ENCODE measurements around the gene CCL14. TPM values are rescaled to one million over a fixed set of nuclear protein-coding genes. Genes with fewer than 3 reads are reported as not detected.
A peak's percentile ranks its signal among the peaks of the same experiment; 100 is the strongest.
"Not testable (repeated sequence)": the region's sequence is repeated elsewhere in the genome, so short reads cannot be mapped to it uniquely, and the experiment has no call there.

CCL14 gene
- total RNA-seq, 8 experiments from 2014 or later: 0.14 to 0.52 (median 0.15) TPM; not detected in 5

- in situ Hi-C loops (cut with MboI; ENCODE audit: low pct_unique_long_range_greater_than_20kb in 2 of 9, low sequenced_read_pairs in 9 of 9, unreplicated experiment in 9 of 9): loop anchor here in 5 of 9 experiments (25.0 kb wide), 2 partner anchors 174 to 524 kb away; partner anchors contain the start of gene ZNHIT3 (in 4 of the 5)
- Histone ChIP-seq H3K27ac (no peak overlapping the region), H3K4me3 (no peak overlapping the region), H3K4me1 (replicated peaks in 1 of 2) (no peaks in the 10 kb centered on the region)
- WGBS, 10 experiments: 39 to 91% (median 78%) methylated on average over 1 to 6 of the region's 6 CpGs
- ATAC-seq (replicated peaks in 6 of 8): no peak
Measured at GRCh38 chr17:35963663-35964062, 22.9 kb downstream of the CCL14 start.

DNA sequence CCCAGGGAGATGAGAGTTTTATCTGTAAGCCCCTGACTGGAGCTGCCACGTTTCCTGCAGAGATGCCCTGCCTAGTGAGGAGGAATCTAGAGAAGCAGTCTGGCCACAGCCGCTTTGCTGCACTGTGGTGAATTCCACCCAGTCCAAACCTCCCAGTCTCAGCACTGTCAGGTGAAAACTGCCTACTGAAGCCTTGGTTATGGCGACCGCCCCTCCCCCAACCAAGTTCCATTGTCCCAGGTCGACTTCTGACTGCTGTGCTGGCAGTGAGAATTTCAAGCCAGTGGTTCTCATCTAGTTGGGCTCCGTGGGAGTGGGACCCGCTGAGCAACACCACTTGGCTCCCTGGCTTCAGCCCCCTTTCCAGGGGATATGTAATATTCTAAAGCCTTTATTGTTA, 32.8 kb downstream of the CCL14 start:
- Histone ChIP-seq H3K4me3 (no peak overlapping the region), H3K27ac (no peak overlapping the region), H3K4me1 (replicated peaks in 1 of 2) (no peaks in the 10 kb centered on the region)
- in situ Hi-C loops (cut with MboI; ENCODE audit: low pct_unique_long_range_greater_than_20kb in 2 of 9, low sequenced_read_pairs in 9 of 9, unreplicated experiment in 9 of 9): loop anchor here in 5 of 9 experiments (25.0 kb wide), 2 partner anchors 184 to 534 kb away; partner anchors contain the start of gene ZNHIT3 (in 4 of the 5)
- no peak for ATAC-seq (replicated peaks in 6 of 8)
- 20 to 80% (median 54%) methylated on average over 1 to 4 of the region's 7 CpGs; no CpG with 5 or more reads in 4 of the 10 experiments for WGBS, 10 experiments

DNA sequence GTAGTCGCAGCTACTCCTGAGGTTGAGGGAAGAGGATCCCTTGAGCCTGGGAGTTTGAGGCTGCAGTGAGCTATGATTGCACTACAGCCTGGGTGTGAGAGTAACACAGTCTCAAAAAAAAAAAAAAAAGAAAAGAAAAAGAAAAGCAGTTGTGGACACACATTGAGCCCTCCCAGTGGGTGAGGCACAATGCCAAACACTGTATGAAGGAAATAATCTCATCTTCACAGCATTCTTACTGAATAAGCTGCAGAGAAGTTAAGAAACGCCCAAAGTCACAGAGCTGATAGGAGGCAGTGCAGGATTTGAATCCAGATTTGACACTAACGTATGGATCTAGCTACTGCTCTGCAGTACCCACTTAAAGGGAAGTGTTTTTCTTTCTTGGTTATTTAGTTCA, 37.1 kb downstream of the CCL14 start:
- Histone ChIP-seq H3K27ac (no peak overlapping the region), H3K4me3 (no peak overlapping the region), H3K4me1 (replicated peaks in 1 of 2) (no peaks in the 10 kb centered on the region)
- peak in 1 of 8 experiments; percentile 20 for ATAC-seq (replicated peaks in 6 of 8)
- in situ Hi-C loops (cut with MboI; ENCODE audit: low pct_unique_long_range_greater_than_20kb in 2 of 9, low sequenced_read_pairs in 9 of 9, unreplicated experiment in 9 of 9): loop anchor here in 1 of 9 experiments (25.0 kb wide), 1 partner anchor 112 kb away; no protein-coding TSS in a partner anchor
- 0 to 100% (median 40%) methylated on average over 1 to 3 of the region's 3 CpGs; no CpG with 5 or more reads in 2 of the 10 experiments for WGBS, 10 experiments

DNA sequence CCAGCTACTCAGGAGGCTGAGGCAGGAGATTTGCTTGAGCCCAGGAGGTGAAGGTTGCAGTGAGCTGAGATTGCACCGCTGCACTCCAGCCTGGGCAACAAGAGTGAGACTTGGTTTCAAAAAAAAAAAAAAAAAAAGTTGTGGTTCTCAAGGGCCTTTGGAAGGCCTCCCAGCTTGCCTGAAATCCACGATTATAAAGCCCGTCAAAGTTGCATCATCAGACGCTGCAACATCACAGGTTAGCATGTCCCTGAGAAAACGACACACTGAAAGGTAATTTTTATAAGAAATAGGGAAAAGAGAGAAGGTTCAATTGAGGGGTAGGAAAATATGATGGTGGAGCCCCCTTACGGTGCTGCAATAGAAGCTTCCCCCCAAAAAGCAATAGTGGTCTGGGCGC, 38.4 kb downstream of the CCL14 start:
- Histone ChIP-seq H3K4me1 (replicated peaks in 1 of 2) (no peaks in the 10 kb centered on the region), H3K27ac (no peak overlapping the region), H3K4me3 (no peak overlapping the region)
- in situ Hi-C loops (cut with MboI; ENCODE audit: low pct_unique_long_range_greater_than_20kb in 2 of 9, low sequenced_read_pairs in 9 of 9, unreplicated experiment in 9 of 9): loop anchor here in 1 of 9 experiments (25.0 kb wide), 1 partner anchor 111 kb away; no protein-coding TSS in a partner anchor
- WGBS, 10 experiments: 66 to 100% (median 81%) methylated on average over 1 to 7 of the region's 7 CpGs; no CpG with 5 or more reads in 1 of the 10 experiments
- no peak for ATAC-seq (replicated peaks in 6 of 8)

DNA sequence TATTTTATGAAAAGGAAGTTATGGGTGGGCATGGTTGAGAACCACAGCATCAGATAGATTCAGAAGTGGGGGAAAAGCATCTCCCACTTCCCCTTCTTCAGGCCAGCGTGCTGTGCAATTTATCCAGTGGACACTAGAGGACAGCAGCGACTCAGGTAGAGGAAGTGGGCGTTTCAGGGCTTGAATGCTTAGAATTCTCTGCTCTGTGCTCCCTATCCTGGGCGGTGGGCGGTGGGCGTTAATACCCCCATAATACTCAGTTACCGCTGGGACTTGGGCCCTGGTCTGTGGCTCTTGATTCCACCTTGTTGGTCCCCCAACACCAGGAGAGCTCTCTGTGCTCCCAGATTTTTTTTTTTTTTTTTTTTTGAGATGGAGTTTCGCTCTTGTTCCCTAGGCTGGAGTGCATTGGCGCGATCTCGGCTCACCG, 39.4 kb downstream of the CCL14 start:
- in situ Hi-C loops (cut with MboI; ENCODE audit: low pct_unique_long_range_greater_than_20kb in 2 of 9, low sequenced_read_pairs in 9 of 9, unreplicated experiment in 9 of 9): loop anchor here in 1 of 9 experiments (25.0 kb wide), 1 partner anchor 110 kb away; no protein-coding TSS in a partner anchor
- H3K27ac ChIP-seq: no peak overlapping the region
- no peak overlapping the region for H3K4me3 ChIP-seq
- WGBS, 10 experiments: 0 to 71% (median 23%) methylated on average over 1 to 11 of the region's 12 CpGs; no CpG with 5 or more reads in 2 of the 10 experiments
- H3K4me1 ChIP-seq (replicated peaks in 1 of 2): no peaks in the 10 kb centered on the region
- peak; percentile 65 to 91 (median 81) for ATAC-seq (replicated peaks in 6 of 8)

GRCh38 chr17:35944151-35944550, 42.4 kb downstream of the CCL14 start:
- 0 to 100% (median 83%) methylated on average over 1 to 3 of the region's 4 CpGs; no CpG with 5 or more reads in 4 of the 10 experiments for WGBS, 10 experiments
- H3K4me1 ChIP-seq (replicated peaks in 1 of 2): no peaks in the 10 kb centered on the region
- H3K27ac ChIP-seq: no peak overlapping the region
- no peak for ATAC-seq (replicated peaks in 6 of 8)
- in situ Hi-C loops (cut with MboI; ENCODE audit: low pct_unique_long_range_greater_than_20kb in 2 of 9, low sequenced_read_pairs in 9 of 9, unreplicated experiment in 9 of 9): loop anchor here in 1 of 9 experiments (25.0 kb wide), 1 partner anchor 107 kb away; no protein-coding TSS in a partner anchor
- no peak overlapping the region for H3K4me3 ChIP-seq

- ATAC-seq (replicated peaks in 6 of 8): no peak
- no peaks in the 10 kb centered on the region for H3K4me1 ChIP-seq (replicated peaks in 1 of 2)
- 20 to 90% (median 56%) methylated on average over 1 to 2 of the region's 2 CpGs; no CpG with 5 or more reads in 6 of the 10 experiments for WGBS, 10 experiments
- no peak within 1 kb of the TSS for H3K27ac ChIP-seq
- in situ Hi-C loops (cut with MboI; ENCODE audit: low pct_unique_long_range_greater_than_20kb in 2 of 9, low sequenced_read_pairs in 9 of 9, unreplicated experiment in 9 of 9): loop anchor here in 1 of 9 experiments (25.0 kb wide), 1 partner anchor 106 kb away; no protein-coding TSS in a partner anchor
- no peak within 1 kb of the TSS for H3K4me3 ChIP-seq
Measured at GRCh38 chr17:35943537-35943936, 43.0 kb downstream of the CCL14 start, which contains the start of gene LYZL6. Gene LYZL6, minus strand, starts transcription at chr17:35943713. Its CDS starts 4,357 bp downstream, at chr17:35939356.

DNA sequence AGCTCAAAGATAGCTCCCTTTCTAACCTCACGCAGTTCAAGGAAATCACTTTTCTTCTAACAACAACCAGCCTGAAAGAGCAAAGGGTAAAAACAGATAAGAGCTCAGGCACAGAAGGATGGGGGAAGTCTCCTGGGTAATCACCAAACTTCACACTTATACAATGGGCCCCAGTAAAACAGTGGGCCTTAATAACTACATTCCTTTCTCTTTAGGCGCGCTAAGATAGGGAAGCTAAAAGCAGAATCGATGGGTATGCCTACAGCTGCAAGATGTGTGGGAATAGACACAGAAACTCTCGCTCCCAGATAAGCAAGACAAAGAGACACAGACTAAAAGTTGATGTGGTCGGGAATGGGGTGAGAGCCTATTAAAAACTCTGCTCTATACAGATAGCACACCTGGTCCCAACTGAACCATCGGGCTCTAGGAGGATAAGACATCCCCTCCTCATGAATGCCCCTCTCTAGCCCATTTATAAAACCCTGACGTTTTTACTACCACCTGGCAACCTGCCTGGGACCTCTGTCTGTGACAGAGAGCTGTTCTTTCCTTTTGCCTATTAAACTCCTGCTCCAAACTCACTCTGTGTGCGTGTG, 43.8 kb downstream of the CCL14 start:
- 0 to 100% (median 71%) methylated on average over 1 to 6 of the region's 9 CpGs; no CpG with 5 or more reads in 2 of the 10 experiments for WGBS, 10 experiments
- Histone ChIP-seq H3K27ac (no peak overlapping the region), H3K4me3 (no peak overlapping the region), H3K4me1 (replicated peaks in 1 of 2) (no peaks in the 10 kb centered on the region)
- ATAC-seq (replicated peaks in 6 of 8): no peak
- in situ Hi-C loops (cut with MboI; ENCODE audit: low pct_unique_long_range_greater_than_20kb in 2 of 9, low sequenced_read_pairs in 9 of 9, unreplicated experiment in 9 of 9): loop anchor here in 1 of 9 experiments (25.0 kb wide), 1 partner anchor 105 kb away; no protein-coding TSS in a partner anchor

GRCh38 chr17:35938492-35938891, 48.0 kb downstream of the CCL14 start:
- in situ Hi-C loops (cut with MboI; ENCODE audit: low pct_unique_long_range_greater_than_20kb in 2 of 9, low sequenced_read_pairs in 9 of 9, unreplicated experiment in 9 of 9): loop anchor here in 1 of 9 experiments (25.0 kb wide), 1 partner anchor 101 kb away; no protein-coding TSS in a partner anchor
- H3K4me1 ChIP-seq (replicated peaks in 1 of 2); H3K4me3 ChIP-seq; H3K27ac ChIP-seq; ATAC-seq (replicated peaks in 6 of 8): not testable (repeated sequence)
- WGBS, 10 experiments: 90% methylated on average over 3 of the region's 3 CpGs; no CpG with 5 or more reads in 9 of the 10 experiments

GRCh38 chr17:35936063-35936462, 50.5 kb downstream of the CCL14 start:
- no peak overlapping the region for H3K27ac ChIP-seq
- H3K4me3 ChIP-seq: no peak overlapping the region
- in situ Hi-C loops (cut with MboI; ENCODE audit: low pct_unique_long_range_greater_than_20kb in 2 of 9, low sequenced_read_pairs in 9 of 9, unreplicated experiment in 9 of 9): loop anchor here in 1 of 9 experiments (25.0 kb wide), 1 partner anchor 99 kb away; no protein-coding TSS in a partner anchor
- no peaks in the 10 kb centered on the region for H3K4me1 ChIP-seq (replicated peaks in 1 of 2)
- 20 to 100% (median 86%) methylated on average over 1 to 3 of the region's 5 CpGs; no CpG with 5 or more reads in 4 of the 10 experiments for whole genome bisulfite sequencing, 10 experiments
- no peak for ATAC-seq (replicated peaks in 6 of 8)

GRCh38 chr17:35934760-35935159, 51.8 kb downstream of the CCL14 start:
- H3K27ac ChIP-seq: no peak overlapping the region
- peaks cover 0 to 5% of the 10 kb centered on the region in 2 donors for H3K4me1 ChIP-seq (replicated peaks in 1 of 2)
- in situ Hi-C loops (cut with MboI; ENCODE audit: low pct_unique_long_range_greater_than_20kb in 2 of 9, low sequenced_read_pairs in 9 of 9, unreplicated experiment in 9 of 9): loop anchor here in 1 of 9 experiments (25.0 kb wide), 1 partner anchor 97 kb away; no protein-coding TSS in a partner anchor
- no peak overlapping the region for H3K4me3 ChIP-seq
- 24 to 97% (median 67%) methylated on average over 1 to 8 of the region's 10 CpGs; no CpG with 5 or more reads in 1 of the 10 experiments for WGBS, 10 experiments
- ATAC-seq (replicated peaks in 6 of 8): peak in 2 of 8 experiments; percentile 77 to 89
